AG04449 (cell line): ENCODE results near the gene CFAP99.

ENCODE experiments used
- CTCF ChIA-PET: fragments of 350-600 bp; formaldehyde crosslinking; extraction: SDS; loops from one replicate; lab custom pipeline; 2021; ENCODE audit warnings: antibody characterized with exemption; lab: Yijun Ruan, JAX
- POLR2A ChIA-PET: fragments of 400-600, 350-600 bp; formaldehyde crosslinking; extraction: SDS; loops from one replicate; lab custom pipeline; 2020; ENCODE audit warnings: antibody characterized with exemption, inconsistent platforms; lab: Yijun Ruan, JAX
- DNase-seq: peaks from one replicate; pipeline ENCODE4 v3.0.0-alpha.2; 2010; ENCODE audit warnings: low read depth, low spot score
- H3K4me3 ChIP-seq: 2 replicates; pipeline ENCODE4 v1.5.1; 2011; ENCODE audit warnings: low read depth, mild to moderate bottlenecking, control low read depth, low read length
- TF ChIP-seq, protein P1 (sequence below): IDR thresholded peaks from one replicate; pipeline ENCODE4 v1.5.1; 2011; ENCODE audit warnings: mild to moderate bottlenecking, moderate library complexity, low read length, control low read depth, inconsistent platforms; ENCODE audit not compliant: insufficient read depth; ENCODE audit errors: missing control alignments

Gene CFAP99

DNA sequence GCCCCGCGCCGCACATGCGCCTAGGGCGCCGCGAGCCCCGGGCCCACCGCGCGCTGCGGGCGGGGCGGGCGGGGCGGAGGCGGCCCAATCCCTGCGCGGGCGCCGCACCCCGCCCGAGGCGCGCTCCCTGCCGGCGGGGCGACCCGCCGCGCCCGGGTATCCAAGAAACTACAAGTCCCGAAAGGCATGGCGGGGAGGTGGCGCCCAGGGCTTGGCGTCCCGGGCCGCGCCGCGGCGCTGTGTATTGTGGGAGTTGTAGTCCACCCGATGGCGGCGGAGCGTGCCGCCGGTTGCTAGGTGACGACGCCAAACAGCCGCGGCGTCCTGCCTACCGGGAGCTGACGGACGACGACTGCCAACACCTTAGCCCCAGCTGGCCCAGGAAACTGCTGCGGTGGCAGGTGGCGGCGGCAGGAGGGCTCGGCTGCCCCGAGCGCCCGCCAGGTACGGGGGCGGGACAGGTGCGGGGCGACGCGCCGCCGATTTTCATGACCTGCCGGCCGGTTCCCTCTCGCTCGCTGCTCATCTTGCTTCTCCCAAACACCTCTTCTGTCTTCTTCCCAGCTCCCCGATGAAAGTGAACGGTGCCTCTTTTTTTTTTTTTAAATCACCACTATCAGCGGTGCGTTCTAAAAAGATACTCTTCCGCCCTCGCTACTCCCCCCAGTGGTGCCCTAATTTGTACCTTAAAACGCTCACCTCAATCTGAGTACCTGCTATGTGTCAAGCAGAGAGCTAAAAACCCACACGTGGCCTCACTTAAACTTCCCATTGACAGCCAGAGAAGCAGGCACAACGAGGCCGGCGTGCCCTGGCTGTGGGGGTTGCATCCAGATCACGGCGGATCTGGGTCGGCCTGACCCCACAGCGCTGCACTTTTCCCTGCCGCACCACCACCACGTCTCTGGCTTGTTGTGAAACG lies at the start of gene CFAP99:
Gene CFAP99 (plus strand): TSS at position 306 of the 922 bp plus-strand sequence.
- ChIA-PET CTCF (interaction anchor here (0.8 to 1.2 kb wide), 3 partner anchors 17 to 199 kb away, joined by 3 read pairs; no protein-coding TSS in a partner anchor), POLR2A (no interaction called here)
- TF ChIP-seq, protein P1, sequence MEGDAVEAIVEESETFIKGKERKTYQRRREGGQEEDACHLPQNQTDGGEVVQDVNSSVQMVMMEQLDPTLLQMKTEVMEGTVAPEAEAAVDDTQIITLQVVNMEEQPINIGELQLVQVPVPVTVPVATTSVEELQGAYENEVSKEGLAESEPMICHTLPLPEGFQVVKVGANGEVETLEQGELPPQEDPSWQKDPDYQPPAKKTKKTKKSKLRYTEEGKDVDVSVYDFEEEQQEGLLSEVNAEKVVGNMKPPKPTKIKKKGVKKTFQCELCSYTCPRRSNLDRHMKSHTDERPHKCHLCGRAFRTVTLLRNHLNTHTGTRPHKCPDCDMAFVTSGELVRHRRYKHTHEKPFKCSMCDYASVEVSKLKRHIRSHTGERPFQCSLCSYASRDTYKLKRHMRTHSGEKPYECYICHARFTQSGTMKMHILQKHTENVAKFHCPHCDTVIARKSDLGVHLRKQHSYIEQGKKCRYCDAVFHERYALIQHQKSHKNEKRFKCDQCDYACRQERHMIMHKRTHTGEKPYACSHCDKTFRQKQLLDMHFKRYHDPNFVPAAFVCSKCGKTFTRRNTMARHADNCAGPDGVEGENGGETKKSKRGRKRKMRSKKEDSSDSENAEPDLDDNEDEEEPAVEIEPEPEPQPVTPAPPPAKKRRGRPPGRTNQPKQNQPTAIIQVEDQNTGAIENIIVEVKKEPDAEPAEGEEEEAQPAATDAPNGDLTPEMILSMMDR: no peak
- peak within 1 kb of the TSS; percentile 63 for H3K4me3 ChIP-seq
- peak; percentile 29 for DNase-seq

DNA sequence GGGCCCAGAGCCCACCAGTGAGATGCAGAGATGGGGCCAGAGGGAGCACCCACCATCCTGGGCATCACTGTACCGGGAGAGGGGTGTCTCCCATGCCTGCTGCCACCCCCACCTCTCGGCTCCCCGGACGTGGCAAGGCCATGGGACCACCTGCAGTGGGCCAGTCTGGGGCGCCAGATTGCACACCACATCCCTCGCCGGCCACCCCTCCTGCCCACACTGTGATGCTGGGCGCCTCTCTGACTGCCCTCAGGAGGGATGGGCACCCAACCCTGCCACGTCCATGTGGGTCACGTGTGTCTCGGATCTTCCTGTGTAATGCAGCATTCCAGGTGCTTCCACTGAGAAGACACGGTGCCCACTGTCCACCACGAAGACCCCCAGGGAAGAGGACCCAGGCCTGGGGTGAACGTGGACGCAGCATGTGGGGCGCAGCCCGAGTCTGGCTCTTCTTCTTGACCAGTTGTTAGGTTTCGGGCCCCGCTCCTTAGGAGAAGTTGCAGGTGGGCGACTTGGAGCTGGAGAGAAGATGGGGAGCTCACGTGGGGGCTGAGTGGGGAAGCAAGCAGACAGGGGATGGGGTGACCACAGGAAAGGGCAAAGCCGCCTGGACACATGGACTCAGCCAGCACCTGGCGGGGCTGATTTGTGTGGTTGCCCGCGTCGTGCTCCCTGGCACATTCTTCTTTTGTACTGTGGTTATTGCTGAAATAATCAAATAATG lies 48.0 kb upstream of the CFAP99 start:
- no peak overlapping the region for H3K4me3 ChIP-seq
- no peak for DNase-seq
- TF ChIP-seq, protein P1: no peak
- POLR2A ChIA-PET: no interaction called here
- CTCF ChIA-PET: no interaction called here

DNA sequence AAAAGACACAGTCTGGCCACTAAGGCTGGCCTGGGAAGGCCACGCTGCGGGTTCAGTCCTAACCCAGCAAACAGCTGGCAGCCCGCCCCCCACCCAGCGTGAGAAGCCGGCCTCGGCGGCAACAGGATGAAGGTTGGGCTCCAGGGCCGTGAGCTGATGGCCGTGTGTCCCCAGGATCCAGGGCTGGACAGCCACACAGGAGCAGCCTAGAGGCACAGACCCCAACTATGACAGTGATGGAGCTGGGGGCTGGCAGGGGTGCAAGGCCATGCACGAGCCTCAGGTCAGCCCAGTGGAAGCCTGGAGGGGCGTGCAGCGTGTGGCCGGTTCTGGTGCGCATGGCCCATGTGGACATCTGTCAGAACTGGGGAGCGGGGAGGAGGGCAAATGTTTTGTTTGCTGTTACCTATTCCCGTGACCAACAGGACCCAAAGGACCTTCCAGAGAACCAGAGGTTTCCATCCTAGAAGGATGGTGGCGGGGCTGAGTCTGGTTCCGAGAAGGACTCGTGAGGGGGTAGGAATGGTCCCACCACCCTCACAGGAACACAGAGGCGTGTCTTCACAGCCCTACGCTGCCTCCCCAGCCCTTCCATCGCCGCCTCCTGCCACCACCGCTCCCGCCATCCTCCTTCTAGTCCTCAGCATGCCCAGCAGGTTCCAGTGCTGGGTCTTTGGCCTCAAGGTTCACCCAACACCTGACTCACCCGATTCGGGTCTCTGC lies 46.8 kb upstream of the CFAP99 start:
- CTCF ChIA-PET: no interaction called here
- TF ChIP-seq, protein P1: no peak
- POLR2A ChIA-PET: no interaction called here
- H3K4me3 ChIP-seq: no peak overlapping the region
- no peak for DNase-seq

DNA sequence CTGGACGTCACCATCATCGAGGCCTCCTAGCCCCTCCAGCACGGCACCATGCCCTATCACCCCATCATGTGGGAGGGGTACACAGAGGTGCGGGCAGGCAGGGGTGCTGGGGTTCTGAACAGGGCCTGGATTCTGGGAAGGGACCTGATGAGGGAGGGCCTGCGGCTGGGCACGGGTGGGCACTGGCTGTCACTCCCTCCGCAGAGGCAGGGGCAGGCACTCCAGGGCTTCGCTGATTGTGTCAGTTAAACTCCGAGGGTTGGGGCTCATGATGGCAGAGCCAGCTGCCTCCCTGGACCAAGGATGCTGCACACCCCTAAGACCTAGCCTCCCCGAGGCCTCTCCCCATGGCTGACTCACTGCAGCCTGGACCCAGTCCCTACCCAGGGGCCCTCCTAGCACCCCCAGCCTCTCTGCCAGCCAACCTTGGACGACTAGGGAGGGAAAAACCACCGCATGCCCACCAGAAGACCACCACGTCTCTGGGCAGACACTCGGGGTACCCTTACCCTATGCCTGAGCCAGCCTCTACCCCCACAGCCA lies 46.2 kb upstream of the CFAP99 start:
- TF ChIP-seq, protein P1: no peak
- H3K4me3 ChIP-seq: no peak overlapping the region
- ChIA-PET POLR2A (no interaction called here), CTCF (no interaction called here)
- no peak for DNase-seq

DNA sequence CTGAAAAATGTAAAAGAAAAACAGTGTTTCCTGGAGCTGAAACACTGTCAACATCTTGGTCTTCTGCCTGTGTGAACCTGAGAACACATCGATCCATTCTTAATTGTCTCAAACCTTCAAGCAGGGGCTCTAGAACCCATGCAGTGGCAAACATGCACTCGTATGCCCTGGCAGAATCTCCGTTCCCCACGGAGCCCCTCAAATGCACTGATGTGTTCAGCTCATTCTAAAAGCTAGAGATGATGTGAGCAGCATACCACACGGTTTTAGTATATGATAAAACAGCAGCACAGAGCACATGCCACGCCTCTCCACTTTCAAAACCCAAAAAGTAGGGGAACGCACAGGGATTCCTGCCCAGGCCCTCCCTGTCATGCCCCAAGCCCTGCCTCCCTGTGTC lies 45.2 kb upstream of the CFAP99 start:
- H3K4me3 ChIP-seq: no peak overlapping the region
- ChIA-PET POLR2A (no interaction called here), CTCF (no interaction called here)
- no peak for DNase-seq
- TF ChIP-seq, protein P1: no peak
